ENCODE data around the gene EPB41L5.

EPB41L5 gene

GRCh38 chr2:120204417-120204816 is 191.5 kb downstream of the EPB41L5 start:
- no peak for DNase-seq

- DNase-seq = no peak
Measured at GRCh38 chr2:120204945-120205670, 192.2 kb downstream of the EPB41L5 start.

- DNase-seq = peak; percentile 62
Measured at GRCh38 chr2:120206022-120206581, 193.2 kb downstream of the EPB41L5 start.

GRCh38 chr2:120208381-120209353 is 195.8 kb downstream of the EPB41L5 start:
- no peak for DNase-seq

- no peak for DNase-seq
Measured at GRCh38 chr2:120209427-120210269, 196.8 kb downstream of the EPB41L5 start.

GRCh38 chr2:120210270-120210693 is 197.4 kb downstream of the EPB41L5 start:
- DNase-seq = no peak

- no peak for DNase-seq
Measured at GRCh38 chr2:120218181-120218580, 205.3 kb downstream of the EPB41L5 start.

GRCh38 chr2:120219291-120219690 is 206.4 kb downstream of the EPB41L5 start:
- DNase-seq = no peak

GRCh38 chr2:120219766-120220165 is 206.9 kb downstream of the EPB41L5 start:
- no peak for DNase-seq

- no peak for DNase-seq
Measured at GRCh38 chr2:120220756-120221155, 207.9 kb downstream of the EPB41L5 start.

- DNase-seq = no peak
Measured at GRCh38 chr2:120221616-120222015, 208.7 kb downstream of the EPB41L5 start.

- no peak for DNase-seq
Measured at GRCh38 chr2:120222186-120223033, 209.5 kb downstream of the EPB41L5 start.

GRCh38 chr2:120223034-120223912 is 210.4 kb downstream of the EPB41L5 start, which contains the start of gene TMEM185B:
TSS of gene TMEM185B (minus strand) at chr2:120223400. CDS start at chr2:120222976, 424 bp downstream.
- DNase-seq = peak; percentile 93

GRCh38 chr2:120224256-120224655 is 211.4 kb downstream of the EPB41L5 start:
- DNase-seq = no peak

- no peak for DNase-seq
Measured at GRCh38 chr2:120224735-120225548, 212.1 kb downstream of the EPB41L5 start.

- no peak for DNase-seq
Measured at GRCh38 chr2:120225549-120226065, 212.7 kb downstream of the EPB41L5 start.

GRCh38 chr2:120226316-120226715 is 213.4 kb downstream of the EPB41L5 start:
- no peak for DNase-seq

- no peak for DNase-seq
Measured at GRCh38 chr2:120227111-120227991, 214.5 kb downstream of the EPB41L5 start.
